ENCODE data around the gene SLC25A47.
"Not testable (repeated sequence)": the region's sequence is repeated elsewhere in the genome, so short reads cannot be mapped to it uniquely, and the experiment has no call there.

The SLC25A47 gene

DNA sequence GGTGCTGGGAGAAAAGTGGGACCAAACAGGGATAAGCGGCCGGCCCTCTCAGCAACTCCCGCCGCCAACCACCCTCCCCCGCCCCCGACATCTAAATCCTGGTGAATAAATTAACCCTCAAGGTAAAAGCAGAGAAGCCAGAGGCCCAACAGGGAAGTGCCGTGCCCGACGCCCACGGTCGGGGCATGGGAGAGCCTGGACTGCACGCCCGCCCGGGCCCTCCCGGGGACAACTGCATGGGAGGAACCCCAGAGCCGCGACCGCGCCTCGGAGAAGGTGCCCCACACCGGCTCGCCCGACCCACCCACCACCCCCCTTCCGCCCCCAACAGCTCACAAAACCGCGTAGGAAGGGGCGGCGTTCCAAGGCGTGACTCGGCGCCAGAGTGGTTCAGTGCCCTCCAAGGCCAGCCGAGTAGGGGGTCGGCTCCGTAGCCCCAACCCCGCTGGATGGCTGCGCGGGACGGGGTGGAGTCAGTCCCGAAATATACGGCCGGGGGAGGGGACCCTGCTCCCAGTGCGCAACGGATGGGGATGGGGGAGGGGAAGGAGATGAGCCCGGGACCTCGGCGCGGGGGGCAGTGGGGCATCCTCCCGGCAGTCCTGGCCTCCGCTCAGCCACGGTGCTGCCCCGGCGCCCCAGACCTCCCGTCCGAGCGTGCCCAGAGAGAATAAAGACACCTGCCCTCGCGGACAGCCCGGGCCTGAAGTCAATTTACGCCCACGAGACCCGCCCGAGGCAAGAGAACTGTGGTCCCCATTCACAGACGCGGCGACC is 17.6 kb upstream of the SLC25A47 start:
- no peak for DNase-seq (ENCODE audit: low read depth, low spot score)

GRCh38 chr14:100306101-100306997 is 16.8 kb upstream of the SLC25A47 start, which contains the start of gene SLC25A29:
TSS of gene SLC25A29 (minus strand) at chr14:100306444. CDS start at chr14:100306232, 212 bp downstream.
- DNase-seq (ENCODE audit: low read depth, low spot score), result no peak

DNA sequence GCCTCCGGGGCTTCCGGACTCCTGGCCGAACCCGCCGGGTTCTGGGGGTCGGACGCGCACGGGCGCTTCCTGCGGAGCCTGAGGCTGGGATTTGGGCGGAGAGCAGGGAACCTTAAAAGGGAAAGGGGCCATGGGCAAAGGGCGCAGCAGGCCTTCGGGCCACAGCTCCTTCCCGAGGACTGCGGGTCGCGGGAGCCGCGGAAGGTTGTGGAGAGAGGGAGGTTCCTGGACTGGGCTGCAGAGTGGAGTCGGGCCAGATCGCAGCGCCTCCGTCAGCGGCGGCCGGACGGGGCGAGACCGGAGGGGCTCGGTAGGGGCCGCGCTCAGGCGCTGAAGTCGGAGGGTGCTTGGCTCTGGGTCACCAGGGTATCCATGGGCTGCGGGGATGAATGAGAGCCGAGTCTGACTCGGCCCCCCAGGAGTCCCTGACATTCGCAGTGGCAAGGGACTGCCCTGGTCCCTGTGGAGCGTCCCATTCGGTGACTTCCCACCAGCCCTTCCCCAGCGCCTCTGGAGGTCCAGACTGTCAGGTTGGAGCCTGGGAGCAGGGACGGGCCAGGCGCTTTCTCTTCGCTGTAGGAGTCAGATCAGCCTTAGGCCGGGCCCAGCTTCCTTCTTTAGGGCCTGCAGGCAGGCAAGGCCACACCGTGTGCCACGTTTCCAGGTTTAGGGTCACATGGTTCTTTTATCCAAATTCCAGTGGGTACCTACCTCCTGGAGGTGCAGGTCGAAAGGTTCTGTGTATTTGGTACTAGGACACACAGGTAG is 16.0 kb upstream of the SLC25A47 start:
- DNase-seq (ENCODE audit: low read depth, low spot score), result no peak

GRCh38 chr14:100307766-100308426 is 15.2 kb upstream of the SLC25A47 start:
- no peak for DNase-seq (ENCODE audit: low read depth, low spot score)

DNA sequence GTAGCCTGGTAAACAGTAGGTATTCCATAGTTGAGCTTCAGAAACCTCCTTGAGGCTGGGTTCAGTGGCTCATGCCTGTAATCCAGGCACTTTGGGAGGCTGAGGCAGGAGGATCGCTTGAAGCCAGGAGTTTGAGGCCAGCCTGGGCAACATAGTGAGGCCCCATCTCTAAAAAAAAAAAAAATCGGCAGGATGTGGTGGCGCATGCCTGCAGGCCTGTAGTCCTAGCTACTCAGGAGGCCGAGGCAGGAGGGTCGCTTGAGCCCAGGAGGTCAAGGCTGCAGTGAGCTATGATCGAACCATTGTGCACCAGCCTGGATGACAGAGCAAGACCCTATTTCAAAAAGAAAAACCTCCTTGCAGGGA is 14.7 kb upstream of the SLC25A47 start:
- DNase-seq (ENCODE audit: low read depth, low spot score), result not testable (repeated sequence)

DNA sequence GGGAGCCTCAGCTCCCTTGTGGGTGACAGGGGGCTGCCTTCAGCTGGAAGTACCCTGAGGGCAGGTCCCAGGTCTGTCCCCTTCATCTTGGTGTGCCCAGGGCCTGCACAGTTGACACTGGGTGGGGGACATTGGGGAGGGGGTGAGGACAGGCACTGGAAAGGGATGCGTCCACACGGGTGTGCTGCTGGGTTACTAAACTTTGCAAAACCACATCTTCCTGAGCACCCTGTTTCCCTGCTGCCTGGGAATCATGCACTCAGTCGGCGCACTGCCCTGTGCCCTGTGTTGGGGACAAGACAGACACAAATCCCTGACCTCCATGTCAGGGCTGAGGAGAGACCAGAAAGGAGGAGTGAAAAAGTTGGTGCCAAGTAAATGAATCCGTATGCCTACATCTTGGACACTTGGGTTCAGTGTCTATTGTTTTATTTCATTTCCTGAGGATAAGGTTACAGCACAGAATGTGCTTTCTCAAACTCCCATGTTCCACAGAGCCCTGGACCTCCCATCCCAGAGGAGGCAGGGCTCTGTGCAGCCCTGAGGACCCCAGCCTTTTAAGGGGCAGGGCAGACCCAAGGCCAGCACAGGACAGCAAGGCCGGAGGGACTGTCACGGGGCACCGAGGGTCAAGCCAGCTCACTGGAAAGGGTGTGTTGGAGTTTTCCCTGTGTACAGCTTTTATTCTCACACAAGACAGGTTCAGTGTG is 14.0 kb upstream of the SLC25A47 start:
- no peak for DNase-seq (ENCODE audit: low read depth, low spot score)

DNA sequence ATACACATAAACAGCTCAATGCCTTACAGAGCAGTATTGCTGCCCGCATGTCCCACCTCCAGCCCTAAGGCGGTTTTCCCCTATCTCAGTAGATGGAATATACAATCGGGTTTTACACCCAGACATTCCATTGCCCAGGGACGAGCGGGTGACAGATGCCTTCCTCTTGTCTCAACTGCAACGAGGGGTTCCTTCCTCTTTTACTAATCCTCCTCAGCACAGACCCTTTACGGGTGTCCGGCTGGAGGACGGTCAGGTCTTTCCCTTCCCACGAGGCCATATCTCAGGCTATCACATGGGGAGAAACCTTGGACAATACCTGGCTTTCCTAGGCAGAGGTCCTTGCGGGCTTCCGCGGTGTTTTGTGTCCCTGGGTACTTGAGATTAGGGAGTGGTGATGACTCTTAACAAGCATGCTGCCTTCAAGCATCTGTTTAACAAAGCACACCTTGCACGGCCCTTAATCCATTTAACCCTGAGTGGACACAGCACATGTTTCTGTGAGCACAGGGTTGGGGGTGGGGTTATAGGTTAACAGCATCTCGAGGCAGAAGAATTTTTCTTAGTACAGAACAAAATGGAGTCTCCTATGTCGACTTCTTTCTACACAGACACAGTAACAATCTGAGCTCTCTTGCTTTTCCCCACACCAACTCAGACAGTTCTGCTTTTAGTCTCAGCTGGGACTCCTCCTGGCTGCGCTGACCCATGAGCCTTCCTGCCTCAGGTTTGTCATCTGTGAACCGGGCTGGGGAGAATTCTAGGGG is 10.8 kb upstream of the SLC25A47 start:
- not testable (repeated sequence) for DNase-seq (ENCODE audit: low read depth, low spot score)

GRCh38 chr14:100312877-100313400 is 10.2 kb upstream of the SLC25A47 start:
- no peak for DNase-seq (ENCODE audit: low read depth, low spot score)

DNA sequence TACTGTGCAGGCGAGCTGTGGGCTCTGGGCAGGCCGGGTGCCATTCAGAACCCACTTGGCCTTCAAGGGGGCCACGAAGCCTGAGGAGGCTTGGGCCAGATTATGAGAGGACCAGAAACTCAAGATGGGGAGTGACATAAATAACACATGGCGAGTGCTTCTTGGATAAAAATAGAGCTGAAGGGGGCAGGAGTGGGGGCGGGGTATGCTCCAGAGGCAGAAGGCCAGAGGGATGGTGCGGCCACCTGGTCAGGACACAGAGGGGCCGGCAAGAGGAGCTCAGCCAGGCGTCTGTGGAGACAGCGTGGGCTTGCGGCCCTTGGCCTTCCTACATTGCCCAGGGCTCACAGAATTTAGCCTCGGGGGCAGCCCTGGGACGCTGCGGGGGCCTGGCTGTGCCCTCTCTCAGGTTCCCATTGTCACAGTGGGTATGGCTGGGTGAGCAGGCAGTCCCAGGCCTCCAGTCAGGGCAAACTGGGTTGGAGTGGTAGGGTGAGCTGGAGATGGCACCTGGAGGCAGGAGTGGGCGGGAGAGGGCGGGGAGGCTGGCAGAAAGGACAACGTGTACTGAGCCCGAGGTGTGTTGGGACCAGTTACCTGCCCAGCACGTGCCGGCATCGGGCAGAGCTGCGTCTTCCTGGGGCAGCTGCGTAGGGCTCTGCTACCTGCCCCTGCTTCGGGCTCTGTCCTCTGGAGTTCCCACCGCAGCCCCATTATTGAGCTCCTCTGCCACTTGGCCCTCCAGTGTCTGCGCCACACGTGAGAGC is 9.5 kb upstream of the SLC25A47 start:
- no peak for DNase-seq (ENCODE audit: low read depth, low spot score)

DNA sequence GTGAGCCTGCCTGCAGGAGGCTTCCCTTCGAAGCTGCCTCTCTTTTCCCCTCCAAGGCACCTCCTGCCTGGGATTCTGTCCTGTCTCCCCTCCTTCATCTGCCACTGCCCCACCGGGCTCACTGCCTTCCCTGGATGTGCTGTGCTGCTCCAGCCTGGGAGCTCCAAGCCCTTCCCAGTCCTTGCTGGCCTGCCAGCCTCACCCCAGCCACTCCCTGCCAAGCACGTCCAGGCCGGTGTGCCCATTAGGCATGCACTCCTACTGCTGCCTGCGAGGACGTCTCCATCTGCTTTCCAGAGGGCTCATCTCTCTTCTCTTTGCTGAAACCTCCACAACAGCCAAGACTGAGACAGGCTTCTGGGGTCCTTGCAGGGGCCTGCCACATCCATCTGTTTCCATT is 8.4 kb upstream of the SLC25A47 start:
- no peak for DNase-seq (ENCODE audit: low read depth, low spot score)

GRCh38 chr14:100317389-100317788 is 5.8 kb upstream of the SLC25A47 start:
- no peak for DNase-seq (ENCODE audit: low read depth, low spot score)

- DNase-seq (ENCODE audit: low read depth, low spot score), result no peak
Observed at GRCh38 chr14:100317912-100318808, 5.0 kb upstream of the SLC25A47 start.

DNA sequence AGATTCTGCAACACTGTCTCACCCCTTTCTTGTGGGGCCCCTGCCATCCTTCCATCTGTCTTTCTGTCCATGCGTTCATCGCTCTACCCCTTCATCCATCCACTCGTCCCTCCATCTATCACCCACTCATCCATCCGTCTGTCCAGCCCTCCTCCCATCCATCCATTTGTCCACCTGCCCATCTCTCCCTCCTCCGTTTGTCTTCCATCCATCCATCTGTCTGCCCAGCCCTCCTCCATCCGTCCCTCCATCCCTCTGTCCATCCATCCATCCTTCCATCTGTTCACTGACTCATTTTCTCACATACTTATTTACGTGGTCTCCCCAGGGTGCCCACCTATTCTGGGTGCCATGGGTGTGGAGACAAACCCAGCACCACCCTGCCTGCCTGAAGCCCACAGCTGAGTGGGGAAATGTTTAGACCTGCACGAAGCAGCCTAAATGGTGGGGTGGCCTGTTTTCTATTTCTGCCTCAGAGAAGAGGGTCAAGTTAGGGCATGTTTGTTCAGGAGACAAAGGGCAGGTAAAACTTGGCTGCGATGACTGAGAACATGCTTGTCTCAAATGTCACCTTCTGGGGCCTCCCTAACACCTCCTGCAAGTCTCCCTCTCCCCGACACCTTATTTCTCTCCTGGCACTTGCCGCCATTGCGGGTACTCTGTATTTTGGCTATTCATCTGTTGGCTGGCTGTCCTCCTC is 2.8 kb upstream of the SLC25A47 start:
- no peak for DNase-seq (ENCODE audit: low read depth, low spot score)

DNA sequence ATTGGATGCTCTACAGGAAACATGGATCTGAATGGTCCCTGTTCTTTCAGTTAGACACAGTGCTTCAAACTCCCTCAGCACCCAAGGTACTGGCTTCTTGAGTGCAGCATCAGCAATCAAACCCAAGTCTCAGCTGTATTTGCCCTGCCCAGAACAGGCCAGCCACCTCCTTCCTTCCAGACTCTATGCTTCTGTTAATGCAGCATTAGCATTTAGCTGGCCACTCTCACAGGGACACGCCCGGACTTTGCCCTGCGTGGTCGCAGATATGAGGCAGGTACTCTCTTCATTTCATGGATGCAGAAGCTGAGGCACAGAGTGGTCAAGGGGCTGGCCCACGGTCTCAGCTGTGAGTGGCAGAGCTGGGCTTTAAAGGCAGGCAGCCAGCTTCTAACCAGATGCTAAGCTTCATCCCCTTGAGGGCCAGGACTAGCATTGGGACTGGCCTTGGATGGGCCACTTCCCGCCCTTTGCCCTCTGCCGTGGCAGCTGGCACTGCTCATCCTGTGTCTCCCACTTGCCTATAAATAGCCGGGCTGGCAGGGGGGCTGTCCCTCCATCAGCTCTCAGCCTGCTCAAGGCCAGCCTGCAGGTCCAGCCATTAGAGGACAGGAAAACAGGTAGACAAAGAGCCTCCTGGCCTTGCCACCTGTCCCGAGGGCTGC is 1.5 kb upstream of the SLC25A47 start:
- no peak for DNase-seq (ENCODE audit: low read depth, low spot score)

DNA sequence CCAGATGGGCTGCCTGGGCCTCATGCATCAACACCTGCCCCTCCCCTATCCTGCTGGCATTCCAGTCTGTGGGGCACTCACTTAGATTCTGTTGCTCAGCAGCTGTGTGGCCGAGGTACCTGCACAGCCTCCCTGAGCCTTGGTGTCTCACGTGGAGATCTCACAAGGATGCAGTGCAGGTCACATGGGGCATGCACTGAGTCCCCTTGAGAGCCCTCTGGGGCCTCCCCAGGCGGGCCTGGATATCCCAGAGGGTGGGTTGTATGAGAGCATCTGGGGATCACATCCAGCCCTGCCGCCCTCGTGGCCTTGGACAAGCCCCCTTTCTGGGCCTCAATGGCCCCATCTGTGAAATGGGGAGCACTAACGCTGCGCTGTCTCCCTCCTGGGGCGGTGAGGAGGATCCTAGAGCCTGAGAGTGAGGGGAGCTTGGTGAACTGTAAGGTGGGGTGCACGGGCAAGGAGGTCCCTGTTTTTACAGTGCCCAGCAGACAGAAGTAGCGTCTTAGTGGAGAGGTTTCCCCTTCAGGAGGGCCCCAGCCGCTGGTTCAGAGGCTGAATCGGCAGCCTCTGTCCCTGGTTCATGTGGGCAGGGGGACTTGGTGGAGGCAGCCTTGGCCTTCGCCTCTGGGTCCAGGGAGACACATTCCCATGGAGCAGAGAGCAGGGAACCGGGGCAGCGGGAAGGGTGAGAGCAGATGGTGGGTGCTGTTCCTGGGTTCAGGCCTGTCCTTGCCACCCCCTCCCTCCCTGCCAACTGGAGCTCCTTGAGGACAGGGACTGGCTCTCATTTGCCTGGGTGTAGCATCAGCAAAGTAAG is 791 bp upstream of the SLC25A47 start:
- DNase-seq (ENCODE audit: low read depth, low spot score), result no peak

- no peak for DNase-seq (ENCODE audit: low read depth, low spot score)
Observed at GRCh38 chr14:100323942-100324307, 786 bp downstream of the SLC25A47 start.
